ENCODE measurements around the gene ELANE.

DNA sequence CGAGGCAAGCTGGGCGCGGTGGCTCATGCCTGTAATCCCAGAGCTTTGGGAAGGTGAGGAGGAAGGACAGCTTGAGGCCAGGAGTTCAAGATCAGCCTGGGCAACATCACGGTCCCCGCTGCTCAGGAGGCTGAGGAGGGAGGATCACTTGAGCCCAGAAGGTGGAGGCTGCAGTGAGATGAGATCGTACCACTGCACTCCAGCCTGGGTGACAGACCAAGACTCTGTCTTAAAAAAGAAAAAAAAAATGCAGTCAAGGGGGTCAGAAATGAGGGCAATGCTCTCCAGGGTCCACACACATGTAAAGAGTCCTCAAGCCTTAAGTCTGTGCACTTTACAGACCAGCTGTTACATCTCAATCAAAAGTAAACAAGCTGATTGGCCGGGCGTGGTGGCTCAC is 52.4 kb downstream of the ELANE start:
- TF ChIP-seq EZH2 (IDR thresholded peaks at IDR 0.05; ENCODE audit: borderline replicate concordance, low read depth, low read length, severe bottlenecking), result no peak
- TF ChIP-seq CTCF (IDR thresholded peaks at IDR 0.05; ENCODE audit: borderline replicate concordance, extremely low read depth, low read length, poor library complexity, severe bottlenecking), result no peak
